ENCODE measurements around the gene FARS2. TPM values are rescaled to one million over a fixed set of nuclear protein-coding genes. Genes with fewer than 3 reads are reported as not detected.

The FARS2 gene
- total RNA-seq, 5 donors from 2014 or later (not counting 1 experiment from before 2014, with no cell fraction given) = 17.9 to 24.2 (median 20.3) TPM

- Mint-ChIP-seq H3K36me3 (peaks cover 40% of the 10 kb centered on the region), H3K4me1 (peaks cover 2 to 12% (median 3%) of the 10 kb centered on the region in 3 donors), H3K9me3 (peaks cover 2 to 11% (median 7%) of the 10 kb centered on the region in 3 donors), H3K27me3 (no peaks in the 10 kb centered on the region), H3K27ac (no peak overlapping the region), H3K4me3 (no peak overlapping the region)
- 100% methylated on average over 1 of the region's 8 CpGs for WGBS (ENCODE audit: insufficient coverage)
- POLR2A ChIA-PET = no interaction called here
- H3K36me3 ChIP-seq (ENCODE audit: control insufficient read depth in 2 of 2, extremely low read depth in 1 of 2, insufficient read depth in 1 of 2, low read length in 1 of 2) = no peaks in the 10 kb centered on the region
- H3K9me3 ChIP-seq = no peaks in the 10 kb centered on the region
- H3K4me3 ChIP-seq (ENCODE audit: control insufficient read depth in 1 of 2, extremely low read depth in 1 of 2, low read length in 1 of 2) = no peak overlapping the region
- H3K27me3 ChIP-seq (replicated peaks in 1 of 2; ENCODE audit: control insufficient read depth in 2 of 2, extremely low read depth in 1 of 2, insufficient read depth in 2 of 2, low read length in 1 of 2) = no peaks in the 10 kb centered on the region
- ATAC-seq (replicated peaks in 1 of 4) (no peak), DNase-seq (no peak)
- CTCF ChIA-PET = no interaction called here
- no peak overlapping the region for H3K27ac ChIP-seq (ENCODE audit: low read length)
- no peaks in the 10 kb centered on the region for H3K4me1 ChIP-seq (ENCODE audit: control insufficient read depth in 1 of 2, extremely low read depth in 1 of 2, insufficient read depth in 2 of 2, low read length in 2 of 2)
Measured at GRCh38 chr6:5763871-5764270, 502.6 kb downstream of the FARS2 start.

GRCh38 chr6:5764401-5764955, 503.2 kb downstream of the FARS2 start:
- Histone ChIP-seq H3K27ac (ENCODE audit: low read length) (no peak overlapping the region), H3K27me3 (replicated peaks in 1 of 2; ENCODE audit: control insufficient read depth in 2 of 2, extremely low read depth in 1 of 2, insufficient read depth in 2 of 2, low read length in 1 of 2) (no peaks in the 10 kb centered on the region), H3K4me1 (ENCODE audit: control insufficient read depth in 1 of 2, extremely low read depth in 1 of 2, insufficient read depth in 2 of 2, low read length in 2 of 2) (no peaks in the 10 kb centered on the region), H3K9me3 (no peaks in the 10 kb centered on the region), H3K4me3 (ENCODE audit: control insufficient read depth in 1 of 2, extremely low read depth in 1 of 2, low read length in 1 of 2) (no peak overlapping the region), H3K36me3 (ENCODE audit: control insufficient read depth in 2 of 2, extremely low read depth in 1 of 2, insufficient read depth in 1 of 2, low read length in 1 of 2) (no peaks in the 10 kb centered on the region)
- ATAC-seq (replicated peaks in 1 of 4) (no peak), DNase-seq (no peak)
- Mint-ChIP-seq H3K27ac (no peak overlapping the region), H3K9me3 (peaks cover 2 to 11% (median 8%) of the 10 kb centered on the region in 3 donors), H3K4me3 (no peak overlapping the region), H3K4me1 (peaks cover 2 to 12% (median 3%) of the 10 kb centered on the region in 3 donors), H3K27me3 (no peaks in the 10 kb centered on the region), H3K36me3 (peaks cover 41% of the 10 kb centered on the region)
- POLR2A ChIA-PET = no interaction called here
- CTCF ChIA-PET = no interaction called here
- WGBS (ENCODE audit: insufficient coverage) = 85% methylated on average over 8 of the region's 9 CpGs

- CTCF ChIA-PET = no interaction called here
- H3K27me3 ChIP-seq (replicated peaks in 1 of 2; ENCODE audit: control insufficient read depth in 2 of 2, extremely low read depth in 1 of 2, insufficient read depth in 2 of 2, low read length in 1 of 2) = no peaks in the 10 kb centered on the region
- Mint-ChIP-seq H3K27ac (no peak overlapping the region), H3K9me3 (peaks cover 2 to 11% (median 8%) of the 10 kb centered on the region in 3 donors), H3K27me3 (no peaks in the 10 kb centered on the region), H3K4me1 (peaks cover 2 to 12% (median 3%) of the 10 kb centered on the region in 3 donors), H3K36me3 (peaks cover 43% of the 10 kb centered on the region), H3K4me3 (no peak overlapping the region)
- 92% methylated on average over 11 of the region's 17 CpGs for WGBS (ENCODE audit: insufficient coverage)
- H3K4me1 ChIP-seq (ENCODE audit: control insufficient read depth in 1 of 2, extremely low read depth in 1 of 2, insufficient read depth in 2 of 2, low read length in 2 of 2) = no peaks in the 10 kb centered on the region
- POLR2A ChIA-PET = no interaction called here
- H3K9me3 ChIP-seq = no peaks in the 10 kb centered on the region
- H3K27ac ChIP-seq (ENCODE audit: low read length) = no peak overlapping the region
- no peak for ATAC-seq (replicated peaks in 1 of 4)
- no peaks in the 10 kb centered on the region for H3K36me3 ChIP-seq (ENCODE audit: control insufficient read depth in 2 of 2, extremely low read depth in 1 of 2, insufficient read depth in 1 of 2, low read length in 1 of 2)
- no peak overlapping the region for H3K4me3 ChIP-seq (ENCODE audit: control insufficient read depth in 1 of 2, extremely low read depth in 1 of 2, low read length in 1 of 2)
- DNase-seq = no peak
Measured at GRCh38 chr6:5765141-5765760, 503.9 kb downstream of the FARS2 start.

- Mint-ChIP-seq H3K27ac (no peak overlapping the region), H3K9me3 (peaks cover 2 to 11% (median 8%) of the 10 kb centered on the region in 3 donors), H3K4me1 (peaks cover 2 to 12% (median 3%) of the 10 kb centered on the region in 3 donors), H3K27me3 (no peaks in the 10 kb centered on the region), H3K4me3 (no peak overlapping the region), H3K36me3 (peaks cover 38% of the 10 kb centered on the region)
- Histone ChIP-seq H3K4me3 (ENCODE audit: control insufficient read depth in 1 of 2, extremely low read depth in 1 of 2, low read length in 1 of 2) (no peak overlapping the region), H3K9me3 (no peaks in the 10 kb centered on the region), H3K27me3 (replicated peaks in 1 of 2; ENCODE audit: control insufficient read depth in 2 of 2, extremely low read depth in 1 of 2, insufficient read depth in 2 of 2, low read length in 1 of 2) (no peaks in the 10 kb centered on the region), H3K4me1 (ENCODE audit: control insufficient read depth in 1 of 2, extremely low read depth in 1 of 2, insufficient read depth in 2 of 2, low read length in 2 of 2) (no peaks in the 10 kb centered on the region), H3K27ac (ENCODE audit: low read length) (no peak overlapping the region), H3K36me3 (ENCODE audit: control insufficient read depth in 2 of 2, extremely low read depth in 1 of 2, insufficient read depth in 1 of 2, low read length in 1 of 2) (no peaks in the 10 kb centered on the region)
- WGBS (ENCODE audit: insufficient coverage) = no CpG with 5 or more reads among the region's 3 CpGs
- ATAC-seq (replicated peaks in 1 of 4) (no peak), DNase-seq (peak in 1 of 35 experiments; percentile 14)
- ChIA-PET POLR2A (no interaction called here), CTCF (no interaction called here)
Measured at GRCh38 chr6:5766260-5766659, 504.9 kb downstream of the FARS2 start.

GRCh38 chr6:5767471-5767870, 506.2 kb downstream of the FARS2 start:
- Histone ChIP-seq H3K27me3 (replicated peaks in 1 of 2; ENCODE audit: control insufficient read depth in 2 of 2, extremely low read depth in 1 of 2, insufficient read depth in 2 of 2, low read length in 1 of 2) (no peaks in the 10 kb centered on the region), H3K4me3 (ENCODE audit: control insufficient read depth in 1 of 2, extremely low read depth in 1 of 2, low read length in 1 of 2) (no peak overlapping the region), H3K4me1 (ENCODE audit: control insufficient read depth in 1 of 2, extremely low read depth in 1 of 2, insufficient read depth in 2 of 2, low read length in 2 of 2) (no peaks in the 10 kb centered on the region), H3K36me3 (ENCODE audit: control insufficient read depth in 2 of 2, extremely low read depth in 1 of 2, insufficient read depth in 1 of 2, low read length in 1 of 2) (peaks cover 0 to 12% of the 10 kb centered on the region in 2 donors), H3K9me3 (no peaks in the 10 kb centered on the region), H3K27ac (ENCODE audit: low read length) (no peak overlapping the region)
- no peak overlapping the region for H3K4me3 Mint-ChIP-seq
- POLR2A ChIA-PET = interaction anchor here in 1 of 2 donors (0.7 kb wide), 1 partner anchor 301 kb away, joined by 3 read pairs; no protein-coding TSS in a partner anchor
- ATAC-seq (replicated peaks in 1 of 4) (no peak), DNase-seq (no peak)
- H3K4me1 Mint-ChIP-seq = peaks cover 2 to 12% (median 3%) of the 10 kb centered on the region in 3 donors
- H3K36me3 Mint-ChIP-seq = peaks cover 44% of the 10 kb centered on the region
- no peaks in the 10 kb centered on the region for H3K27me3 Mint-ChIP-seq
- CTCF ChIA-PET = no interaction called here
- WGBS (ENCODE audit: insufficient coverage) = 92% methylated on average over 2 of the region's 2 CpGs
- no peak overlapping the region for H3K27ac Mint-ChIP-seq
- peaks cover 2 to 11% (median 8%) of the 10 kb centered on the region in 3 donors for H3K9me3 Mint-ChIP-seq

- no peak overlapping the region for H3K27ac ChIP-seq (ENCODE audit: low read length)
- H3K27ac Mint-ChIP-seq = no peak overlapping the region
- no peaks in the 10 kb centered on the region for H3K27me3 ChIP-seq (replicated peaks in 1 of 2; ENCODE audit: control insufficient read depth in 2 of 2, extremely low read depth in 1 of 2, insufficient read depth in 2 of 2, low read length in 1 of 2)
- no peaks in the 10 kb centered on the region for H3K9me3 ChIP-seq
- DNase-seq = no peak
- 94% methylated on average over 2 of the region's 7 CpGs for WGBS (ENCODE audit: insufficient coverage)
- peaks cover 0 to 20% of the 10 kb centered on the region in 2 donors for H3K36me3 ChIP-seq (ENCODE audit: control insufficient read depth in 2 of 2, extremely low read depth in 1 of 2, insufficient read depth in 1 of 2, low read length in 1 of 2)
- peaks cover 54% of the 10 kb centered on the region for H3K36me3 Mint-ChIP-seq
- peaks cover 0 to 3% (median under 1%) of the 10 kb centered on the region in 3 donors for H3K4me1 Mint-ChIP-seq
- peaks cover 2 to 11% (median 8%) of the 10 kb centered on the region in 3 donors for H3K9me3 Mint-ChIP-seq
- ChIA-PET CTCF (no interaction called here), POLR2A (no interaction called here)
- no peaks in the 10 kb centered on the region for H3K4me1 ChIP-seq (ENCODE audit: control insufficient read depth in 1 of 2, extremely low read depth in 1 of 2, insufficient read depth in 2 of 2, low read length in 2 of 2)
- no peaks in the 10 kb centered on the region for H3K27me3 Mint-ChIP-seq
- ATAC-seq (replicated peaks in 1 of 4) = no peak
- H3K4me3 ChIP-seq (ENCODE audit: control insufficient read depth in 1 of 2, extremely low read depth in 1 of 2, low read length in 1 of 2) = no peak overlapping the region
- no peak overlapping the region for H3K4me3 Mint-ChIP-seq
Measured at GRCh38 chr6:5771211-5771610, 509.9 kb downstream of the FARS2 start.
